Measurements from ENCODE around the gene ATP10B.
"Not testable (repeated sequence)": the region's sequence is repeated elsewhere in the genome, so short reads cannot be mapped to it uniquely, and the experiment has no call there.

ATP10B gene

GRCh38 chr5:160824301-160825001 lies 27.6 kb downstream of the ATP10B start:
- no peak for DNase-seq

- DNase-seq, result not testable (repeated sequence)
Observed at GRCh38 chr5:160812996-160813395, 39.0 kb downstream of the ATP10B start.

- DNase-seq, result no peak
Observed at GRCh38 chr5:160805376-160805775, 46.6 kb downstream of the ATP10B start.

DNA sequence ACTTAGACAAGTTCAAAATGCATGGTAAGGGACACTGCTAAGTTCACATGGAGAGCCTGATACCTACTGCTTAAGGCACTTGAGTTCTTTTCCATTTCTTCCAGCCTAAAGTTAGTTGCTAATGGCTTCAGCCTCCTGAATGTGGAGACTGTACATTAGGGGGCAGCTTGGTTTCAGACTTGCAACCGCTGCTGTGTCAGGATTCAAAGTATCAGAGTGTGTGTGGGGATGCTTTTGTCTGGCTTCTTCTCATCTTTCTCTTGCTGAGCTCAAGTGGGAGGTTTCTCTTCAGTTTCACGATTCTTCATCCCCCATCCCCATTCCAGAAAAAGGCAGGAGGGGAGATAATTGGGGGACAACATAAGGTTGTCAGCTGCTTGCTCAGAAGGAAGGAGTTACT lies 49.4 kb downstream of the ATP10B start:
- peak; percentile 25 to 76 for DNase-seq

- no peak for DNase-seq
Observed at GRCh38 chr5:160800375-160801275, 51.4 kb downstream of the ATP10B start.

GRCh38 chr5:160799184-160799583 lies 52.8 kb downstream of the ATP10B start:
- DNase-seq, result no peak

GRCh38 chr5:160797020-160797419 lies 55.0 kb downstream of the ATP10B start:
- DNase-seq, result no peak

GRCh38 chr5:160793530-160793899 lies 58.5 kb downstream of the ATP10B start:
- DNase-seq, result no peak

GRCh38 chr5:160792732-160793529 lies 59.1 kb downstream of the ATP10B start:
- no peak for DNase-seq

GRCh38 chr5:160792281-160792680 lies 59.7 kb downstream of the ATP10B start:
- no peak for DNase-seq

- no peak for DNase-seq
Observed at GRCh38 chr5:160789219-160789859, 62.7 kb downstream of the ATP10B start.

- peak in 1 of 2 donors; percentile 61 for DNase-seq
Observed at GRCh38 chr5:160788102-160788660, 63.8 kb downstream of the ATP10B start.

GRCh38 chr5:160787240-160787639 lies 64.8 kb downstream of the ATP10B start:
- no peak for DNase-seq

GRCh38 chr5:160774666-160775315 lies 77.2 kb downstream of the ATP10B start:
- peak; percentile 57 to 83 for DNase-seq

- no peak for DNase-seq
Observed at GRCh38 chr5:160773646-160774410, 78.2 kb downstream of the ATP10B start.

DNA sequence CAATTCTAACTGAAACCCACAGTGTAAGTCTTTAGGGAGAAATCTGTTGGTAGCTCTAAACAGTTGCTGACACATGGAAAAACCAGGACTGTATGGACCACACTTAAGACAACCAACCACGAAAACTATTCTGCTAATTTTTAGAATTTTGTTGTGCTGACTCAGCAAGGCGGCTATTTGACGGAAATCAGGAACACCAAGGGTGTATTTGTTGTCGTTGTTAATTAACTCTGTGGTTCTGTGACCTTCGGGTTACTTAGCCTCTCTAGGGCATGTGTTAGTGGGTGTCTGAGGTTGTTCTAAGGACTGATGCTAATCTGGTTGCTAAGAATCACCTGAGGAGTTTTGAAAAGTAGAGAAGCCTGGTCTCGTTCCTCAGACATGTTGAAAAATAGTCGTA lies 79.2 kb downstream of the ATP10B start:
- no peak for DNase-seq

DNA sequence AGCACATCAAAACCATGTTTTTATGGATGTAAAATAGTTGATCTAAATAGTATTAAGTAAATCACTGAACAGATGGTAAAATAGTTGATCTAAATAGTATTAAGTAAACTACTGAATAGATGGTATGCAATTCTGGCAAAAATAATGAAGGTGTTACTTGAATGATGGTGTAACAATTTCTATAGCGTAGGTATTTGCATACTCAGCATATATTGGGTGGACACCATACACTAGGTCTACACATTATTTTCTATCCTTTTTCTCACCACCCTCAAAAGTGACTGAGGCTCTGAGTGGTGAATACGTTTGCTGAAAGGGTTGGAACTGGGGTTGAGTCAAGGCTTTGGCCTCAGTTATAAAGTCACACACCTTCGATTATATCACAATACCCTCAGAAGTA lies 81.3 kb downstream of the ATP10B start:
- DNase-seq, result no peak

- DNase-seq, result no peak
Observed at GRCh38 chr5:160769301-160769700, 82.7 kb downstream of the ATP10B start.

- no peak for DNase-seq
Observed at GRCh38 chr5:160767062-160767461, 84.9 kb downstream of the ATP10B start.

DNA sequence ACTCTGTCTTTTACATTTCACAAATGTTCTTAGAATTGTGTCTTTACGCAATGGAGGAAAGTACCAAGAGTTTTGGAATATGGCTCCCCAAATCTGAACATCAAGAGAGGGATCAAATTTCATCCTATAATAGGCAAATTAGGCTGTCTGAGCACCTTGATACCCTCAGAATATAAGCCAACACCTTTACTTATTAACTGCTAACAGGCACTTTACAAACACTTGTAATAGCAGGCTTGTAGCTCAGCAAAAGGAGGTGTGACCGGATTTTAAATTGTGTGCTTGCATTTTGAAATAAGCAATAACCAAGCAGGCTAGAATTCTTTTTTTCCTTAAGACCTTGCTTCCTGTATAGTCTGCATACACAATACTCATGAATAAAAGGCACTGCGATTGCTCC lies 92.0 kb downstream of the ATP10B start:
- no peak for DNase-seq

- DNase-seq, result no peak
Observed at GRCh38 chr5:160757194-160757593, 94.8 kb downstream of the ATP10B start.

All from hippocampal formation (tissue), 2 donors.